ENCODE data around the gene FAM120C. TPM values are rescaled to one million over a fixed set of nuclear protein-coding genes. Genes with fewer than 3 reads are reported as not detected.

FAM120C gene
- total and polyA plus RNA-seq, 9 donors, result 3.3 to 19.3 (median 14.8) TPM

GRCh38 chrX:54213603-54214002, 30.5 kb upstream of the FAM120C start:
- H3K36me3 ChIP-seq, result no peaks in the 10 kb centered on the region
- no peak for TF ChIP-seq EP300 (IDR thresholded peaks at IDR 0.05)
- no peak for TF ChIP-seq POLR2A (IDR thresholded peaks at IDR 0.05)
- no peak for TF ChIP-seq CTCF (IDR thresholded peaks at IDR 0.05)
- no peaks in the 10 kb centered on the region for H3K27me3 ChIP-seq
- 93 to 96% (median 95%) methylated on average over 3 of the region's 3 CpGs for WGBS, 3 donors
- no peaks in the 10 kb centered on the region for H3K4me1 ChIP-seq (ENCODE audit: insufficient read depth)
- no peak for DNase-seq
- no peak overlapping the region for H3K4me3 ChIP-seq
- H3K9me3 ChIP-seq, result no peaks in the 10 kb centered on the region
- intact Hi-C loops (cut with DNase I), result no loop called here
- H3K27ac ChIP-seq, result no peak overlapping the region

- no peaks in the 10 kb centered on the region for H3K4me1 ChIP-seq (ENCODE audit: insufficient read depth)
- no peak for DNase-seq
- no peaks in the 10 kb centered on the region for H3K9me3 ChIP-seq
- no peaks in the 10 kb centered on the region for H3K27me3 ChIP-seq
- TF ChIP-seq EP300 (IDR thresholded peaks at IDR 0.05) (no peak), CTCF (IDR thresholded peaks at IDR 0.05) (no peak), POLR2A (IDR thresholded peaks at IDR 0.05) (no peak)
- no peak overlapping the region for H3K4me3 ChIP-seq
- H3K27ac ChIP-seq, result no peak overlapping the region
- WGBS, 3 donors, result 39 to 53% (median 46%) methylated on average over 3 of the region's 3 CpGs
- intact Hi-C loops (cut with DNase I), result no loop called here
- H3K36me3 ChIP-seq, result no peaks in the 10 kb centered on the region
Observed at GRCh38 chrX:54208531-54208930, 25.5 kb upstream of the FAM120C start.

GRCh38 chrX:54198262-54198661, 15.2 kb upstream of the FAM120C start:
- intact Hi-C loops (cut with DNase I), result no loop called here
- Histone ChIP-seq H3K4me1 (ENCODE audit: insufficient read depth) (no peaks in the 10 kb centered on the region), H3K36me3 (no peaks in the 10 kb centered on the region), H3K9me3 (no peaks in the 10 kb centered on the region), H3K27ac (no peak overlapping the region), H3K27me3 (no peaks in the 10 kb centered on the region), H3K4me3 (no peak overlapping the region)
- DNase-seq, result no peak
- TF ChIP-seq POLR2A (IDR thresholded peaks at IDR 0.05), result no peak
- no peak for TF ChIP-seq CTCF (IDR thresholded peaks at IDR 0.05)
- TF ChIP-seq EP300 (IDR thresholded peaks at IDR 0.05), result no peak
- WGBS, 3 donors, result 53% methylated on average over 6 of the region's 6 CpGs

GRCh38 chrX:54194982-54195588, 12.0 kb upstream of the FAM120C start:
- Histone ChIP-seq H3K27me3 (no peaks in the 10 kb centered on the region), H3K36me3 (no peaks in the 10 kb centered on the region), H3K4me3 (no peak overlapping the region), H3K9me3 (no peaks in the 10 kb centered on the region), H3K4me1 (ENCODE audit: insufficient read depth) (no peaks in the 10 kb centered on the region), H3K27ac (no peak overlapping the region)
- TF ChIP-seq CTCF (IDR thresholded peaks at IDR 0.05) (no peak), POLR2A (IDR thresholded peaks at IDR 0.05) (no peak)
- intact Hi-C loops (cut with DNase I), result no loop called here
- no peak for DNase-seq
